ENCODE results near the gene EFCC1.
"Not testable (repeated sequence)": the region's sequence is repeated elsewhere in the genome, so short reads cannot be mapped to it uniquely, and the experiment has no call there.

The EFCC1 gene

DNA sequence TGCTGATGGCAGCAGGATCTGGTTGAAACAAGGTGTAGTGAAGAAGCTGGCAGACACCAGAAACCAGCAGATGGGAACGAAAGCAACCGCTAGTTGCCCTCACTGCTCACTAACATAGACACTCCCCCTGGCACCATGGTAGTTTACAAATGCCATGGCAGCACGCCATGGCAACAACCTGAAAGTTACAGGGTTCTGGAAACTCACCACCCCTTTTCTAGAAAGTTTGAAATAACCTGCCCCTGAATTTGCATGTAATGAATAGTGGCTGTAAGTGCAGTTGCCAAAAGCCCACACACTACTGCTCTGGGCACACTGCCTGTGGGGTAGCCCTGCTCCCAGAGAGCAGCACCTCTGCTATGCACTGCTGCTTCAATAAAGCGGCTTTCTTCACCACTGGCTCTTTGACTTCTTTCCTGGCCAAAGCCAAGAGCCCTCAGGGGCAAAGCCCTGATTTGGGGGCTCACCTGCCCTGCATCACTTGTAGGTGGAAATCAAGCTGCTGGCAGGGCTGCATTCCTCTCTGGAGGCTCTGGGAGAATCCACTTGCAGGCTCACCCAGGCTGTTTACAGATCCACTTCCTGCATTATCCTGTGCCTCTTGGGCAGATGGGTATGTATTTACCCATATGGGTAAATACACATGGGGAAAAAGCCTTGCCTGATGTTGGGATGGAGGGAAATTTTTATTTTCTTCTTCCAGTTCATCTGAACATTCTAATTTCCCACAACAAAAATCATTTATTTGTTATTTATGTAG is 57.5 kb downstream of the EFCC1 start:
- no peak for DNase-seq

DNA sequence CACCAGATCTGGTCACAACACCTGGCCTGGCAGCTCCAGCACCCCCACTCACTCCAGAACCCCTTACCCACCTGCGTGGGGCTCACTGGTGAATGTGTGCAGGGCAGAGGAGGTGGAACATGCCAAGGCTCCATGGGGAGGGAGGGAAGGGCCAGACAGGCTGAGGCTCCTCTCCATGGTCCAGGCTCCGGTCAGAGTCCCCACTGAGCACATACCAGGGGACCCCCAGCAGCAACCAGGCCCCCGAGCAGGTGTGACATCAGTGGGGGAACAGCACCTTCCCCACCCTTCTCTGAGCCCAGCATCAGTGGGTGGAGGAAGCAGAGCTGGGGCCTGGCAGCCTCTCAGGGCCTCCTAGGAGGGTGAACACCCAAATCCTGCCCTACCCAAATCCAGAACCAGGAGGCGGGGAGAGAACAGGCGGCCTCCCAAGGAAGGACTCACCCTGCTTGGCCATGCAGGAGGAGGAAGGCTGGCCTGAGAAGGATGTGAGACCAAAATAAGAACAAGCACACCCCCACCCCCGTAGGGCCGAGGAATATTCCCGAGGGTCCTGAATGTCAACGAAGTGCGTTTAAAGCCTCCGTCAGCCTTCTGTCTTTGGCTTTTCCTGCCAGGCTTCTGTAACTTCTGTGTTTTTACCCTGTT is 58.3 kb downstream of the EFCC1 start:
- DNase-seq, result no peak

DNA sequence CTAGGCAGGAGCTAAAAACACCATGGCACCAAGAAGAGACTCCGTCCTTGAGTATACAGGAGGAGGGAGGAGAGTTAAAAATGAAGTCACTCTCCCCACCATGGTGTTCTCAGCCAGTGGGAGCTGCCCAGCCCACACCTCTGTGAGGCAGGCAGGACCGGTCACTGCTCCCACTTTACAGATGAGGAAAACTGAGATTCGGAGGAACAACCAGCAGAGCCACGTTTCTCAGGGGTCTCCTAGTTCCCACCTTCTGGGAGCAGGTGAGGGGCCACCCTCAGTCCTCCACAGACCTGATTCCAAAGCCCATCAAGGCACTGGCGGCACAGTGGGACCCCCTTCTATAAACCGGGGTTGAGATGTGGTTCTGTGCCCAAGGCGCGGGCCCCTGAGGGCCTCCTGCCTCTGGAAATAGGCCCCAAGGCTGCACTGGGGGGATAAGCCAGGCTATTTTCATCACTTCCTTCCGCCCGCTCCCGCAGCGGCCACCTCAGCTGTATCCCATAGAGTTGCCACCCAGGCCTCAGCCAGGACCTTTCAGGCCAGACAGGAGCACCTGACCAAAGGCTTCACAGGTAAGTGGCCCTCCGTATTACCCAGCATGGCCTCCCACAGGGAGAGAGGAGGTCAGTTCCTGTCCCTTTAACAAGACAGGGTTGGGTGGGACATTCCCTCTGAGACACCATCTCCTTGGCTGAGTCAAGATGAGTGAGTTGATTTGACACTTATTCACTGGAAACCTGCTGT is 59.3 kb downstream of the EFCC1 start, which contains the start of gene GP9:
Gene GP9, plus strand, starts transcription at position 504 of the 747 bp plus-strand sequence. CDS start 961 bp downstream, outside the sequence.
- no peak for DNase-seq

DNA sequence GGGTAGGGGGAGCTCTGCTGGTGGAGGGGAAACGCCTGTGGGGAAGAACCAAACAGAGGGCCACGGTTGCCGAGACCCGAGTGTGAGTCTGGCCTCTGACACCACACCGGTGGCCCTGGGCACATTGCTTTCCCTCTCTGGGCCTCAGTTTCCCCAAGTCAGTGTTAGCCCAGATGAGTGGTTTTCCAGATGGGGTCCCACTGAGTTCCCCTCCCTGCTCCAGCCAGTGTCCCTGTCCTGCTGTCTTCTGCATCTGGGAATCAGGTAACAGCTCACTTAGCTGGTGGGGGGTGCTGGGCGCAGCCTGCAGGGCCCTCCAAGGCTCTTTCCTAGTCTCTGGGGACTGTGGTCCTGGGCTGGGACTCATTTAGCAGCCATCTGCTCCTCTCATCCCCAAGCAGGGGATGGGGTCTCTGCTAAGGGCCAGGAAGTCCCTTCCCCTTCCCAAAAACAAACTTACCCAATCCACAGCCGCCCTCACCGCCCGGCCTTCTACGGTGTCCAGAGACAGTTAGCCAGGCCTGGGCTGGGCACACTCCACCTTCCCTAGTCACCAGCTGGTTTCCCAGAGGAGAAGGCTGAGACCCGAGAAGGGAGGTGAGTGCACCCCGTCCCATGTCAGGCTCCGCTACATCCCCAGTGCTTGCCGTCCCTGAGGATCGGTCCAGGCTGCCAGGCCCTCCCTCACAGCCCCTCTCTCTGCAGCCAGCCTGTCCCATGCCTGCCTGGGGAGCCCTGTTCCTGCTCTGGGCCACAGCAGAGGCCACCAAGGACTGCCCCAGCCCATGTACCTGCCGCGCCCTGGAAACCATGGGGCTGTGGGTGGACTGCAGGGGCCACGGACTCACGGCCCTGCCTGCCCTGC is 60.2 kb downstream of the EFCC1 start:
- no peak for DNase-seq

DNA sequence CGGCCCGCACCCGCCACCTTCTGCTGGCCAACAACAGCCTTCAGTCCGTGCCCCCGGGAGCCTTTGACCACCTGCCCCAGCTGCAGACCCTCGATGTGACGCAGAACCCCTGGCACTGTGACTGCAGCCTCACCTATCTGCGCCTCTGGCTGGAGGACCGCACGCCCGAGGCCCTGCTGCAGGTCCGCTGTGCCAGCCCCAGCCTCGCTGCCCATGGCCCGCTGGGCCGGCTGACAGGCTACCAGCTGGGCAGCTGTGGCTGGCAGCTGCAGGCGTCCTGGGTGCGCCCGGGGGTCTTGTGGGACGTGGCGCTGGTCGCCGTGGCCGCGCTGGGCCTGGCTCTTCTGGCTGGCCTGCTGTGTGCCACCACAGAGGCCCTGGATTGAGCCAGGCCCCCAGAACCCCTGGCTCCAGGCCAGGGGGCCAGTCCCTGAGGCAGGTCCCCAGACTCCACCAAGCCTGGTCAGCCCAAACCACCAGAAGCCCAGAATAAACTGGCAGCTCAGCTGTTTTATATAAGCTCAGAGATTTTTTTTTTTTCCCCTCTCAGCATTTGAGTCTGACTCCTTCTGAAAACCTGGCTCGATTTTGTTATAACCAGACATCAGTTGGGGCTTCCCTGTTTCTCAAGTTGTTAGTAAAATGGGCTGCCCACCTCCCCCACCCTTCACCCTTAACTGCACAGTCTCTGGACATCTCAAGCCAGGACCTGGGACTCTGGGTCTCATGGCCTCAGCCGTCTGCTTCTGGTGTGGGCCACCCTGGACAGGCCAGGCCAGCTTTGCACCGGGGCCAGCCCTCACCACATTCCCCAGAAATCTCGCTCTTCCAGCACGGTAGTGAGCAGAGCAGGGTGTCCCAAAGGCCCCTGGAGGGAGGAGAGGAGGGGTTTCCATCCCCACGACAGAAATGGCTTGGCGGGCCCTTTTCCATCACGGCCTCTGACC is 61.1 kb downstream of the EFCC1 start:
- no peak for DNase-seq

DNA sequence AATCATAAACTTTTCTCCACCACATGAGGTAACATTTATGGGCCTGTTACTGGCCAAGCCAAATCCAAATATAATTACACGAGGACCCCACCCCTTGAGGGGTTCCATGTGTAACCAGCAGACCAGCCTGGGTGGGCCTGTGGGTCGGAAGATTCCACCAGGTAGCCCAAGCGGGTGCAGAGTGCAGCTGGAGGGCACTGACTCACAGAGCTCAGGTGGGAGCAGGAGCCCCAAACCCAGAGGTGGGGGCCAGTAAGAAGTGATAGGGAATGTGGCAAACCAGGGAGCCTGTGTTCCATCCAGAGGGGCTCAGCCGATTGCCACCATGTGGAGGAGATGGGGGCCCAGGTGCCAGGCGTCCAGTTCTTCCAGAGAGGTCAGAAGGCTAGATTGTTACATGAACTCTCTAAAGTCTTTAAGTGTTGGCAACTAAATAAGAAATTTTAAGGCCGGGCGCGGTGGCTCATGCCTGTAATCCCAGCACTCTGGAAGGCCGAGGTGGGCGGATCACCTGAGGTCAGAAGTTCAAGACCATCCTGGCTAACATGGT is 62.1 kb downstream of the EFCC1 start:
- no peak for DNase-seq

DNA sequence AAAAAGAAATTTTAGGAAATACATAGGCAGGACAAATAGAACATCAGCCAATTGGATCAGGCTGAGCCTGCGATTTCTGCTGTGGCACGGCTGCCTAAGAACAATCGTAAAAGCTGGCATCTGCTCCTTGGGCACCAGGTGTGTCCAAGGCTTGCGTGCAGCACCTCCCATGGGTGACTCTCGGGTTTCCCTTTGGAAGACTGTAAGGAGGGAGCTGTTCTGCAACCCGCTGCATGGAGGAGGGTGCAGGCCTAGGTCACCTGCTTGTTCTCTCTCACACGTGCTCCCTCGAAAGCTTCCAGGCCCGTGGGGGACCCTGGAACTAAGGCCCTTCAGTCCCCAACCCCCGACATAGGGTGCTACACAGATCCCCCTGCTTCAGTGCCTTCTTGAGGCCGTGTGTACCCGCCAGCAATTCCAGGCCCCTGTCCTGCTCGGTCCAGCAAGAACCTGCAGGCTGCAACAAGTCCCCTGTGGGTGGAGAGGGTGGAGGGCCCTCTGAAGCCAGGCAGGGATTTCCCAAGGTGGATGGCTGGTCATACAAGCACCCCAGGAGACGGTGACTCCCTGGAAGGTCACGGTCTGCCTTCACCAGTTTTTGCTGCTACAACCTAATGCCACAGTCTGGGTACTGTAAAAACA is 62.9 kb downstream of the EFCC1 start:
- DNase-seq, result no peak

DNA sequence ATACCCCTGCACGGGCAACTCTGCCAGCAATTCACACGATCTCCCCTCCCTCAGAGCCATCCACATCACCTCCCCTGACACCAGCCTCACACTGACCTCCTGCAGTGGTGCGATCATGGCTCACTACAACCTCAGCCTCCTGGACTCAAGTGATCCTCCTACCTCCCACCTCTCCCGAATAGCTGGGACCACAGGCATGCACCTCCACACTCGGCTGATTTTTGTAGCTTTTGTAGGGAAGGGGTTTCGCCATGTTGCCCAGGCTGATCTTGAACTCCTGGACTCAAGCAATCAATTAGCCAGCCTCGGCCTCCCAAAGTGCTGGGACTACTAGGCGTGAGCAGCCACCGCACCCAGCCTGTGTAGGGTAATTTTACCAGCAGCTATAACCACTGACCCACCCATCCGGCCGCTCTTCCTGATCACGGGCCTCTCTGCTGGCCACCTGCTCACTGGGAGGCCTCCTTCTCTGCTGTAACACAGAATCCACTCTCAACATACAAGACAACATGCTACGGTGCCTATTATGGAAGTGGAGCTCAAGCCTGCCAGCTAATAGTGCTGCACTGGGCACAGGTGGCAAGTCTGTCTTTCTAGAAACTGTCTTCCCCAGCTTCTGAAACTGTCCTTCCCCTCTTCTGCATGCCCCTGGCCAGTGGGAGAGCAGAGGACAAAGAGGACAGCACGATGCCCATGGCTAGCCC is 64.1 kb downstream of the EFCC1 start:
- DNase-seq, result no peak

DNA sequence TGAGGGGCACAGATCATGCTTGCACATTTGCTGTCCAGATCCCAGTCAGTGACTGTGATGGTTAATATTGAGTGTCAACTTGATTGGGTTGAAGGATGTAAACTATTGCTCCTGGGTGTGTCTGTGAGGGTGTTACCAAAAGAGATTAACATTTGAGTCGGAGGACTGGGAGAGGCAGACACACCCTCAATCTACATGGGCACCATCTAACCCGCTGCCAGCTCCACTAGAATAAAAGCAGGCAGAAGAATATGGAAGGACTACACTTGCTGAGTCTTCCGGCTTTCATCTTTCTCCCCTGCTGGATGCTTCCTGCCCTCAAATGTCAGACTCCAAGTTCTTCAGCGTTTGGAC is 64.6 kb downstream of the EFCC1 start:
- no peak for DNase-seq

DNA sequence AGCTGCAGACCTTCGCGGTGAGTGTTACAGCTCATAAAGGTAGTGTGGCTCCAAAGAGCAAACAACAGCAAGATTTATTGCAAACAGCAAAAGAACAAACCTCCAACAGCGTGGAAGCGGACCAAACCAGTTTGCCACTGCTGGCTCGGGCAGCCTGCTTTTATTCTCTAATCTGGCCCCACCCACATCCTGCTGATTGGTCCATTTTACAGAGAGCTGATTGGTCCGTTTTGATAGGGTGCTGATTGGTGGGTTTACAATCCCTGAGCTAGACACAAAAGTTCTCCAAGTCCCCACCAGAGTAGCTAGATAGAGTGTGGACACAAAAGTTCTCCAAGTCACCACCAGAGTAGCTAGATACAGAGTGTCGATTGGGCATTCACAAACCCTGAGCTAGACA is 66.6 kb downstream of the EFCC1 start:
- DNase-seq, result not testable (repeated sequence)

DNA sequence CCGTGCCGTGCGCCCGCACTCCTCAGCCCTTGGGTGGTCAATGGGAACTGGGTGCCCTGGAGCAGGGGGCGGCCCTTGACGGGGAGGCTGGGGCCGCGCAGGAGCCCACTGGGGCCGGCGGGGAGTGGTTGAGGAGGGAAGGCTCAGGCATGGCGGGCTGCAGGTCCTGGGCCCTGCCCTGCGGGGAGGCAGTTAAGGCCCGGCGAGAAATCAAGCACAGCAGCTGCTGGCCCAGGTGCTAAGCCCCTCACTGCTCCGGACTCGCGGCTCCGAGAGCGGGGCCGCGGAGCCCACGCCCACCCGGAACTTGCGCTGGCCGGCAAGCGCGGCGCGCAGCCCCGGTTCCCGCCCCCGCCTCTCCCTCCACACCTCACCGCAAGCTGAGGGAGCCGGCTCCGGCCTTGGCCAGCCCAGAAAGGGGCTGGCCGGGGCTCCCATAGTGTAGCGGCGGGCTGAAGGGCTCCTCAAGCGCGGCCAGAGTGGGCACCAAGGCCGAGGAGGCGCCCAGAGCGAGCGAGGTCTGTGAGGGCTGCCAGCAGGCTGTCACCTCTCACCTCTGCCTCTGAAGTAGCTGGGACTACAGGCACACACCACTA is 67.3 kb downstream of the EFCC1 start:
- no peak for DNase-seq

DNA sequence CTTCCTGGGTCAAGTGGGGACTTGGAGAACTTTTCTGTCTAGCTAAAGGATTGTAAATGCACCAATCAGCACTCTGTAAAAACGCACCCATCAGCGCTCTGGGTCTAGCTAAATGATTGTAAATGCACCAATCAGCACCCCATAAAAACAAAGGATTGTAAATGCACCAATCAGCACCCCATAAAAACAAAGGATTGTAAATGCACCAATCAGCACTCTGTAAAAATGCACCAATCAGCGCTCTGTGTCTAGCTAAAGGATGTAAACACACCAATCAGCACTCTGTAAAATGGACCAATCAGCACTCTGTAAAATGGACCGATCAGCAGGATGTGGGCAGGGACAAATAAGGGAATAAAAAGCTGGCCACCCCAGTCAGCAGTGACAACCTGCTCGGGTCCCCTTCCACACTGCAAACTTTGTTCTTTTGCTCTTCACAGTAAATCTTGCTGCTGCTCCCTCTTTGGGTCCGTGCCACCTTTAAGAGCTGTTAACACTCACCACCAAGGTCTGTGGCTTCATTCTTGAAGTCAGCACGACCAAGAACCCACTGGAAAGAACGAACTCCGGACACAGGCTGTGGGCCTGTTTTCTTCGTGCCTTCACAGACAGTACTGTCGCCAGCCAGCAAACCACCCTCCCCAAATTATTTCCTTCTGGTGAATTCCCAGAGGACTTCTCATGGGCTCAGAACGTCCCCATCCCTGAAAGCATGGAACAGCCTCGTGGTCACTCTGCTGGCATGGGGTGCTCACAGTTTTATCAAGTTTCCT is 68.4 kb downstream of the EFCC1 start:
- DNase-seq, result not testable (repeated sequence)

DNA sequence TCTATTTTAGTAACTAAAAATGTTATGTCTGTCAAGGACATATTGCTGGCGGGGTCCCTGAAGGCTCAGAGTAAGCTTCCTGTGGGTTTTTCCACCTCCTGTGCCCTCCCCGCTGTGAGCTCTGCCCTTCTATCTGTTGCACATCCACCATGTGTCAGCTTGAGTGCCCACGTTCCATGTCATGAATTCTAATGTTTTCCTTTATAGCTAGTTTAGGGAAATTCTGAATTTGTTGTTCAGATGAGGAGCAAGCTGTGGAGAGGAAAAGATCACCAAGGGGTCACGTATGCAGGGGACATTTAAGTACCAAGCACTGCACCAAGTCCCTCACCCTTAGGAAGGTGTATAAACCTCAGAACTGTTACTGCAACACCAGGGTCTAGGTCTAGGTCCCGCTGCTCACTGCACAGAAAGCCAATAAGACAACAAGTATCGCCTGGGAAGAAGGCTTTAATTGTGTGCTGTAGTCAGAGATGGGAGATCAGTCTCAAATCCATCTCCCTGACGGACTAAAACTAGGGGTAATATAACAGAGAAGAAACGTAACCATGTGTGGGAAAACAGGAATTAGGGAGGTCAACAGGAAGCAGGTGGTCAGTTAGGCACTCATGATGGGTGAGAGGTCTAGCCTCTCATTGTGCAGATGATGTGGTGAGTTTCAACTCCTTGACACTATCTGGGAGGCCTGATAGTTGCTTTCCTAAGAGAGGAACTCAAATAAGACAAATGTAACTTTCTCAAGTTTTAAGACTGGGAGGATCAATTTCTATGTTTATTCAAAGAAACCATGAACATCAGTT is 69.2 kb downstream of the EFCC1 start:
- no peak for DNase-seq

DNA sequence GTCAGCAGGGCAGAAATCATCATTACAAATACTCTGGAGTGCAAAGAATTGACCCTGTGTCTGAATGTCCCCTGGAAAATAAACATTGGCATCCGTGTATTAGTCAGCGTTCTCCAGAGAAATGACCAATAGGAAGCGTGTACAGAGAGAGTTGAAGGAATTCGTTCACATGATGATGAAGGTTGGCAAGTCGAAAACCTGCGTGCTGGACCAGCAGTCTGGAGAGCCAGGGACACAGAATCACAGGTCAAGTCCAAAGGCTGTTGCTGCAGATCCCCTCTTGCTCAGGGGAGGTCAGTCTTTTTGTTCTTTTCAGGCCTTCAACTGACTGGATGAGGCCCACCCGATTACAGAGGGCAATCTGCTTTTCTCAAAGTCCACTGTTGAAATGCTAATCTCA is 76.1 kb downstream of the EFCC1 start:
- DNase-seq, result no peak

DNA sequence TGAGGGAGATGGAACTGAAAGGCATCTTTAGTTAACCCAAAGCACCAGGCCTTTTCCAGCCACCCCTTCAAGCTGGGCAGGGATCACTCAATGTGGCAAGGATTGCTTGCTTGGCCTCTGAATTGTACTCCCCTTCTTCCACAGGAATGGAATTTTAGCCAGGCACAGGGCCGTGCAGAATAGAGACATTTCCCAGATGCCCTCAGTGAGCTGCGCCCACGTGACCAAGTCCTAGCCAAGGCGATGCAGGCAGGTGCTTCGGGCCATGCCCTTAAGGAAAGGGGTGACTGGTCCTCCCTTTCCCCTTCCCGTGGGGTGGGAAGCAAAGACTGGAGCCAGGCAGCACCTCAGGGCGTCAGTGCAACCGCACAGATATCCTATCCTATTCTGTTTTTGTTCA is 77.4 kb downstream of the EFCC1 start:
- DNase-seq, result no peak

DNA sequence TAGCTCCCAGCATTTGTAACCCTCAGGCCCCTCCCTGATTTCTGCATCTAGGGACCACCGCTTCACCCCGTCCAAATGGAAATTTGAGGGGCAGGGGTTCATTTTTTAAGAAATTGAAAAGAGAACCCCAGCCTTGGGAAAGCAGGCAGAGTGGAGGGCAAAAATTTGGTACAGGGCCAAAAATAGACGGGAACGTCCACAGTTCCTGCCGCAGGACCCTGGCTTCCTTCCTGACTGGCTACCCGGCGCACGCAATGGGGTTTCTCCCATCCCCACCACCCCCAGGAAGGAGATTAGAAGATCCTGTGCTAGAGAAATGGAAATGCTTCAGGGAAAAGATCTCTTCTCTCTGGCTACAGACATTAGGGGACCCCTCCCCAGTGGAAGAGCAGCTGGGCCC is 80.4 kb downstream of the EFCC1 start:
- no peak for DNase-seq

DNA sequence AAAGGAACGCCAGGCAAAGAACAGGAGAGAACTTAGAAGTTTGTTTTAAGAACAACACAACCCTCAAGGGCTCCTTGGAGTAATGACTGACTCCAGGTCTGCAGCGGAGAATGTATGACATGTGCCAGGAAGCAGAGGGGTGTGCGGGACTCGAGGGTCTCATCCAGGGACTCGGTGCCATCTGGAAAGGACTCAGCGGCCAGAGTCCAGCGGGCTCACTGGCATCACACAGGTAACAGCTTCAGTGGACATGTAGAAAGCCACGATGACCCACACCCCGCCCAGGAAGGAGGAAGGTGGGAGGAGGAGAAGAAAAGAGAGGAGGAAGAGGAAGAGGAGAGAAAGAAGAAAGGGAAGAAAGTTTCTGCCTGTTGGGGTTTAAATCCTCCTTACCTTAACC is 80.9 kb downstream of the EFCC1 start:
- DNase-seq, result no peak

DNA sequence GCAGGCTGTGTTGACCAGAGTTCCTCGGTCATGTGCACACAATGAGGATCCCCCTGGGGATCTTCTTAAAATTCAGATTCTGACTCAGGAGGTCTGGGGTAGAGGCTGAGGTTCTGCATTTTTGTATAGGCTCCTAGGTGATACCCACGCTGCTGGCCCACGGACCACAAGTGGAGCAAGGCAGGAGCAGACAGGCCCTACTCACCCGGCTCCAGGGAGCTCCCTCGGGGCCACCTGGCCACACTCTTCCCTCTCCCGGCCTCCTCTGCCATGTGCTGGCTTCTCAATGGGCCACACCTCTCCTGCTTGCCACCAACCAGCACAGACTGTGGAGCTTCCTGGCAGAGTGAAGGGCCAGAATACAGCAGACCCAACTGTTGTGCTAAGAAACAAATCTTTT is 83.4 kb downstream of the EFCC1 start:
- DNase-seq, result no peak
